Prostate gland (tissue), 2 donors: ENCODE measurements around the gene ARL14EPL. TPM values are rescaled to one million over a fixed set of nuclear protein-coding genes. Genes with fewer than 3 reads are reported as not detected.
"Not testable (repeated sequence)": the region's sequence is repeated elsewhere in the genome, so short reads cannot be mapped to it uniquely, and the experiment has no call there.

Experiments
- DNase-seq: peaks from one replicate; pipeline ENCODE4 v3.0.0-alpha.2; 2019; ENCODE audit warnings: low spot score
- H3K27ac ChIP-seq, 2 donors: fragments of 200-600 bp; sonication (generic); 2 replicates each; pipeline ENCODE4 v1.5.1; 2017 to 2019
- H3K27me3 ChIP-seq: fragments of 200-600 bp; sonication (generic); replicated peaks from 2 replicates; pipeline ENCODE4 v1.5.1; 2019; ENCODE audit not compliant: insufficient read depth
- H3K36me3 ChIP-seq, 2 donors: fragments of 200-600 bp; sonication (generic); 1 replicate in 1 of 2; 2 replicates in 1 of 2; pipeline versions ENCODE4 v1.5.1 to v1.8.1; 2017 to 2019
- H3K4me1 ChIP-seq: fragments of 200-600 bp; sonication (generic); replicated peaks from 2 replicates; pipeline ENCODE4 v1.5.1; 2019
- H3K4me3 ChIP-seq, 2 donors: fragments of 200-600 bp; sonication (generic); 2 replicates each; pipeline ENCODE4 v1.5.1; 2017 to 2019
- H3K9me3 ChIP-seq: fragments of 200-600 bp; sonication (generic); 2 replicates; pipeline ENCODE4 v1.5.1; 2017
- POLR2A ChIP-seq: fragments of 450-650 bp; IDR thresholded peaks from one replicate; pipeline ENCODE4 v1.6.1; 2016; ENCODE audit warnings: antibody characterized with exemption, mild to moderate bottlenecking
- POLR2AphosphoS5 ChIP-seq: sonication (generic); formaldehyde crosslinking; IDR thresholded peaks from one replicate; pipeline ENCODE4 v1.6.1; 2017; ENCODE audit warnings: antibody characterized with exemption
- WGBS: methylation state at CpG from one replicate; pipeline ENCODE4 v1.1.5; 2018; 5-methylcytosine and 5-hydroxymethylcytosine counted together
- intact Hi-C: fragments of 100-400 bp; cut with DNase I; formaldehyde crosslinking; loops from one replicate; pipeline ENCODE4 v1.14.2; 2022
- total RNA-seq, 2 donors: library from RNA; depleted of rRNA; stranded (reverse); fragments of >200 nt; gene quantifications; one replicate each; pipeline ENCODE4 v1.1.0, GENCODE V29; 2016
- TF ChIP-seq, protein P1 (sequence below), 4 experiments: fragments of 200-600 bp in 2 of 4; fragments of 450-650 bp in 2 of 4; sonication (generic) in 2 of 4; IDR thresholded peaks; 1 replicate in 3 of 4; 2 replicates in 1 of 4; pipeline ENCODE4 v1.5.1; 2016 to 2019; ENCODE audit warnings: antibody characterized with exemption in 4 of 4, mild to moderate bottlenecking in 2 of 4, moderate library complexity in 2 of 4

The ARL14EPL gene
- total RNA-seq, 2 donors from 2014 or later, result not detected

DNA sequence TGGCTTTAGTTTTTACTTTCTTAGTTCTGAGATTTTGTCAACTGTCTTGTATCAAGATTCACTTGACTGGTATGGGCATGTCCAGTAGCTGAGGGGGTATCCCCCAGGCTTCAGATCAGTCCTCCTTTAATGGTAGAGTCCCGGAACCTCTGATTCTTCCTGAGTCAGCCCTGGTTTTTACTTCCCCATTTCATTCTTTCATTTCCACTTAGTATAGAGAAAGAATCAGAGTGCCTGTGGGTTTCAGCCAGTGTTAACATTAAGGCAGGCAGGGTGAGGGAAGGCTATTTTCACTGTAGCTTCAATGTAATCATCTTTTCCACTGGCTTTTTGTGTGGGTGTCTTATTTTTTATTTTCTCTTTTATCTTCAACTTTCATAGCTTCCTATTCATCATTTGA, 44.2 kb downstream of the ARL14EPL start:
- TF ChIP-seq POLR2AphosphoS5 (no peak), POLR2A (no peak)
- TF ChIP-seq, protein P1, sequence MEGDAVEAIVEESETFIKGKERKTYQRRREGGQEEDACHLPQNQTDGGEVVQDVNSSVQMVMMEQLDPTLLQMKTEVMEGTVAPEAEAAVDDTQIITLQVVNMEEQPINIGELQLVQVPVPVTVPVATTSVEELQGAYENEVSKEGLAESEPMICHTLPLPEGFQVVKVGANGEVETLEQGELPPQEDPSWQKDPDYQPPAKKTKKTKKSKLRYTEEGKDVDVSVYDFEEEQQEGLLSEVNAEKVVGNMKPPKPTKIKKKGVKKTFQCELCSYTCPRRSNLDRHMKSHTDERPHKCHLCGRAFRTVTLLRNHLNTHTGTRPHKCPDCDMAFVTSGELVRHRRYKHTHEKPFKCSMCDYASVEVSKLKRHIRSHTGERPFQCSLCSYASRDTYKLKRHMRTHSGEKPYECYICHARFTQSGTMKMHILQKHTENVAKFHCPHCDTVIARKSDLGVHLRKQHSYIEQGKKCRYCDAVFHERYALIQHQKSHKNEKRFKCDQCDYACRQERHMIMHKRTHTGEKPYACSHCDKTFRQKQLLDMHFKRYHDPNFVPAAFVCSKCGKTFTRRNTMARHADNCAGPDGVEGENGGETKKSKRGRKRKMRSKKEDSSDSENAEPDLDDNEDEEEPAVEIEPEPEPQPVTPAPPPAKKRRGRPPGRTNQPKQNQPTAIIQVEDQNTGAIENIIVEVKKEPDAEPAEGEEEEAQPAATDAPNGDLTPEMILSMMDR (IDR thresholded peaks at IDR 0.05), result no peak
- Histone ChIP-seq H3K36me3 (no peaks in the 10 kb centered on the region), H3K27ac (no peak overlapping the region), H3K9me3 (no peaks in the 10 kb centered on the region), H3K4me1 (no peaks in the 10 kb centered on the region), H3K27me3 (no peaks in the 10 kb centered on the region), H3K4me3 (no peak overlapping the region)
- no peak for DNase-seq
- 68% methylated on average over 1 of the region's 1 CpG for WGBS
- intact Hi-C loops, result no loop called here

GRCh38 chr5:116078199-116078598, 45.9 kb downstream of the ARL14EPL start:
- Histone ChIP-seq H3K4me1 (no peaks in the 10 kb centered on the region), H3K4me3 (no peak overlapping the region), H3K27ac (no peak overlapping the region), H3K36me3 (no peaks in the 10 kb centered on the region), H3K9me3 (no peaks in the 10 kb centered on the region), H3K27me3 (no peaks in the 10 kb centered on the region)
- WGBS, result 87% methylated on average over 5 of the region's 5 CpGs
- DNase-seq, result no peak
- intact Hi-C loops, result no loop called here
- TF ChIP-seq POLR2A, result no peak
- no peak for TF ChIP-seq POLR2AphosphoS5
- TF ChIP-seq, protein P1 (IDR thresholded peaks at IDR 0.05), result no peak

DNA sequence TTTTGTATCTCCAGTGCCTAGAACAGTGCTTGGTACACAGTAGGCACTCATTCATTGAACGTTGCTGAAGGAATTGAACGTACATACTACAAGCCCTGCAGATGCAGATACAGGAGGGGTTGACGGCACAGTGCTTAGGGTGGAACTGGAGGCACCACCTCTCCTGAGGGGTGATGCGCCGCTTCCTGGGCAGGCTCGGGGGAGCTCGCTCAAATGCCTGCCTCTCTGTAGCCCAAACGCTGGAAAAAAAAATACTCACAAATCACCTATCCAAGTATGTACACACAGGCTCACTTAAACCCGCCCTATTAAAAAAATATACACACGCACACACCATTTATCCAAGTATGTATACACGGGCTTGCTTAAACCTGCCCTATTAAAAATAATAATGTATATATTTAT, 52.0 kb downstream of the ARL14EPL start:
- Histone ChIP-seq H3K4me3 (peak overlapping the region; percentile 92 to 96), H3K4me1 (no peaks in the 10 kb centered on the region), H3K27me3 (no peaks in the 10 kb centered on the region), H3K9me3 (no peaks in the 10 kb centered on the region), H3K36me3 (no peaks in the 10 kb centered on the region), H3K27ac (peak overlapping the region; percentile 92)
- TF ChIP-seq POLR2AphosphoS5 (no peak), POLR2A (no peak)
- TF ChIP-seq, protein P1 (IDR thresholded peaks at IDR 0.05), result no peak
- intact Hi-C loops, result no loop called here
- DNase-seq, result peak; percentile 9
- 16% methylated on average over 11 of the region's 11 CpGs for WGBS

DNA sequence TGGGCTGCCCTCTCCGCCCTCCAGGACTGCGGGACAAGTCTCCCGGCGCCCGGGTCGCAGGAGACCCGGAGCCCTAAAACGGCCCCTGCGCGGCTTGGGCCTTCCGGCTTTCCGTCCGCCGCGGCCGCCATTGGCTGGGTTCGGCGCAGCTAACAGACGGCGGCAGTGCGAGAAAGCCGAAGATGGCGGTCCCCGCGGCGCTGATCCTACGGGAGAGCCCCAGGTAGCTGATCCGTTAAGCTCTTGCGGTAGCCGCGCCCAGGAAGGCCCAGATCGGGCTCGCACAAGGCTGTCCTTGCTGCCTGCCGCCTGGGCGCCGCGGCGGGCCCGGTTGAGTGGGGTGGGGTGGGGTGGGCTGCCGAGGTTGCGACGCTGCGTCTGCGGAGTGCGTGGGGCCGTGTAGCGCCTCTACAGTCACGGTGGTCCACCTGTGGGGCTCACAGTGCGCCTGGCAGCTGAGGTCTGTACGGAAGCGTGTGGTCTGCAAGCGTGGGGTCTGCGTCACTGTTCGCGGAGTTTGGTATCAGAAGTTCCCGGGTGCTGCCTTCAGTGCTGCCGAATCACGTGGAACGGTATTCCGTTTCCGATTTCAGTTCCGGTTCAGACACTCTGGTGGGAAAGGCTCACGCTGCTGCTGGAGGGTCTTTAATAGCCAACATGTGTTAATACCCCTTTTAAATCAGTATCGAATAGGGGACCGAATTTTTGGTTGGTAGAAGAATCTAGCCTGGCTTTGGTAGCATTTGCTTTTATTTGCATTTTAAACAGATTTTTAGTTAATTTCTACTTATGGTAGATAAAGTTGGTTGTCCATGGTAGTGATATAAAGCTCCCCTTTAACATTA, 52.8 kb downstream of the ARL14EPL start, which contains the start of gene COMMD10:
COMMD10 (plus strand) TSS at position 155 of the 845 bp plus-strand sequence.
- Histone ChIP-seq H3K4me1 (no peaks in the 10 kb centered on the region), H3K4me3 (peak within 1 kb of the TSS; percentile 92 to 96), H3K36me3 (no peaks in the 10 kb centered on the region), H3K27me3 (no peaks in the 10 kb centered on the region), H3K9me3 (no peaks in the 10 kb centered on the region), H3K27ac (peak within 1 kb of the TSS; percentile 92)
- TF ChIP-seq, protein P1 (IDR thresholded peaks at IDR 0.05), result no peak
- TF ChIP-seq POLR2A (peak; percentile 22), POLR2AphosphoS5 (peak; percentile 12)
- intact Hi-C loops, result no loop called here
- WGBS, result under 1% methylated on average over 53 of the region's 65 CpGs
- peak; percentile 66 for DNase-seq

GRCh38 chr5:116086309-116086708, 54.0 kb downstream of the ARL14EPL start:
- H3K4me3 ChIP-seq, intact Hi-C loops, DNase-seq, H3K9me3 ChIP-seq, H3K4me1 ChIP-seq, H3K36me3 ChIP-seq, H3K27ac ChIP-seq, H3K27me3 ChIP-seq: not testable (repeated sequence)
- WGBS, result 93% methylated on average over 11 of the region's 11 CpGs
